CD14-positive monocyte (primary cell): ENCODE measurements around the gene HPS4. TPM values are rescaled to one million over a fixed set of nuclear protein-coding genes. Genes with fewer than 3 reads are reported as not detected.

ENCODE experiments used
- DNase-seq, 3 donors: peaks; one replicate each; pipeline ENCODE4 v3.0.0-alpha.2; 2011 to 2022
- H2AFZ ChIP-seq: 2 replicates; pipeline ENCODE4 v1.6.0; 2012; ENCODE audit warnings: mild to moderate bottlenecking, low read depth, low read length, inconsistent platforms; ENCODE audit not compliant: insufficient read depth, poor library complexity, severe bottlenecking
- H3K27ac ChIP-seq, 2 donors: 1 replicate in 1 of 2; 2 replicates in 1 of 2; pipeline ENCODE4 v1.5.1; 2012 to 2013; ENCODE audit warnings: low read length in 2 of 2, control low read depth in 1 of 2, inconsistent platforms in 1 of 2, low read depth in 1 of 2, mild to moderate bottlenecking in 1 of 2
- H3K27me3 ChIP-seq, 2 donors: one replicate each; pipeline versions ENCODE4 v1.6.0 to v1.6.1; 2011 to 2013; ENCODE audit warnings: low read length in 2 of 2; ENCODE audit not compliant: control insufficient read depth in 2 of 2, insufficient read depth in 2 of 2
- H3K36me3 ChIP-seq, 2 donors: replicated peaks in 1 of 2; 1 replicate in 1 of 2; 2 replicates in 1 of 2; pipeline versions ENCODE4 v1.5.1 to v1.6.1; 2012 to 2013; ENCODE audit warnings: low read length in 2 of 2, control low read depth in 1 of 2, inconsistent platforms in 1 of 2, mild to moderate bottlenecking in 1 of 2; ENCODE audit not compliant: insufficient read depth in 2 of 2, control insufficient read depth in 1 of 2
- H3K4me1 ChIP-seq, 2 donors: 1 replicate in 1 of 2; 2 replicates in 1 of 2; pipeline versions ENCODE4 v1.5.1 to v1.6.1; 2012 to 2013; ENCODE audit warnings: low read length in 2 of 2, control low read depth in 1 of 2, inconsistent platforms in 1 of 2, mild to moderate bottlenecking in 1 of 2, moderate library complexity in 1 of 2; ENCODE audit not compliant: insufficient read depth in 2 of 2, control insufficient read depth in 1 of 2
- H3K4me2 ChIP-seq: replicated peaks from 2 replicates; pipeline ENCODE3; 2012; ENCODE audit warnings: low read length, moderate library complexity, mild to moderate bottlenecking; ENCODE audit not compliant: poor library complexity, severe bottlenecking; ENCODE audit errors: extremely low read depth
- H3K4me3 ChIP-seq, 3 experiments: fragments of 200-600 bp in 1 of 3; sonication (generic) in 1 of 3; replicated peaks in 1 of 3; 1 replicate in 2 of 3; 2 replicates in 1 of 3; pipeline ENCODE4 v1.5.1; 2011 to 2013; ENCODE audit warnings: low read length in 3 of 3, mild to moderate bottlenecking in 3 of 3, control low read depth in 2 of 3, low read depth in 2 of 3, inconsistent platforms in 1 of 3, moderate library complexity in 1 of 3
- H3K79me2 ChIP-seq: 2 replicates; pipeline ENCODE4 v1.6.0; 2012; ENCODE audit warnings: mild to moderate bottlenecking, control low read depth, inconsistent platforms, low read length, moderate library complexity; ENCODE audit not compliant: insufficient read depth
- H3K9ac ChIP-seq: 2 replicates; pipeline ENCODE4 v1.6.0; 2017; ENCODE audit warnings: low read length, mild to moderate bottlenecking; ENCODE audit not compliant: insufficient read depth, poor library complexity, severe bottlenecking
- H3K9me3 ChIP-seq, 2 donors: replicated peaks in 1 of 2; 1 replicate in 1 of 2; 2 replicates in 1 of 2; pipeline versions ENCODE4 v1.5.1 to v1.6.1; 2012 to 2013; ENCODE audit warnings: low read length in 2 of 2, control low read depth in 1 of 2; ENCODE audit not compliant: control insufficient read depth in 1 of 2, insufficient read depth in 1 of 2
- H4K20me1 ChIP-seq: 2 replicates; pipeline ENCODE4 v1.6.0; 2012; ENCODE audit warnings: mild to moderate bottlenecking, low read length, control low read depth, moderate library complexity; ENCODE audit not compliant: insufficient read depth
- H3K27ac Mint-ChIP-seq, 7 donors: one replicate each; pipeline ENCODE4 v1.8.0; 2020; ENCODE audit warnings: mild to moderate bottlenecking in 7 of 7, mixed read lengths in 7 of 7, moderate library complexity in 6 of 7, inconsistent platforms in 2 of 7
- H3K27me3 Mint-ChIP-seq, 3 donors: one replicate each; pipeline ENCODE4 v1.8.0; 2021 to 2022; ENCODE audit warnings: low read depth in 3 of 3, mild to moderate bottlenecking in 3 of 3, mixed read lengths in 3 of 3, moderate library complexity in 3 of 3, inconsistent platforms in 1 of 3
- H3K36me3 Mint-ChIP-seq, 2 donors: one replicate each; pipeline ENCODE4 v1.8.0; 2020; ENCODE audit warnings: mixed read lengths in 2 of 2, inconsistent platforms in 1 of 2, mild to moderate bottlenecking in 1 of 2
- H3K4me1 Mint-ChIP-seq: one replicate; pipeline ENCODE4 v1.8.0; 2020; ENCODE audit warnings: mild to moderate bottlenecking, mixed read lengths
- H3K4me3 Mint-ChIP-seq, 2 donors: one replicate each; pipeline ENCODE4 v1.8.0; 2020; ENCODE audit warnings: mild to moderate bottlenecking in 2 of 2, mixed read lengths in 2 of 2, moderate library complexity in 1 of 2
- H3K9me3 Mint-ChIP-seq, 7 donors: one replicate each; pipeline ENCODE4 v1.8.0; 2020 to 2022; ENCODE audit warnings: mixed read lengths in 7 of 7, mild to moderate bottlenecking in 6 of 7, moderate library complexity in 6 of 7, inconsistent platforms in 2 of 7
- WGBS: methylation state at CpG from one replicate; pipeline ENCODE4 v1.1.5; 2013; ENCODE audit warnings: missing lambda C conversion rate; ENCODE audit not compliant: insufficient coverage; 5-methylcytosine and 5-hydroxymethylcytosine counted together
- intact Hi-C, 2 donors: fragments of 100-400 bp; cut with micrococcal nuclease; formaldehyde crosslinking; loops; one replicate each; pipeline versions ENCODE4 v1.15.0 to v1.15.1; 2023
- polyA plus RNA-seq, 3 donors: library from polyadenylated mRNA; depleted of rRNA in 1 of 3; unstranded in 2 of 3; stranded (reverse) in 1 of 3; fragments of 300-500 nt in 2 of 3; fragments of >200 nt in 1 of 3; fragmentation: Illumina TruSeq in 2 of 3; gene quantifications; 1 replicate in 2 of 3; 2 replicates in 1 of 3; pipeline ENCODE4 v1.2.3, GENCODE V29; 2012 to 2021
- TF ChIP-seq, protein P1 (sequence below): fragments of 200-600 bp; IDR thresholded peaks from one replicate; pipeline ENCODE4 v1.8.0; 2022; ENCODE audit warnings: antibody characterized with exemption, mild to moderate bottlenecking

The HPS4 gene
- polyA plus RNA-seq, 3 donors = 5.7 to 21.6 (median 7.5) TPM

DNA sequence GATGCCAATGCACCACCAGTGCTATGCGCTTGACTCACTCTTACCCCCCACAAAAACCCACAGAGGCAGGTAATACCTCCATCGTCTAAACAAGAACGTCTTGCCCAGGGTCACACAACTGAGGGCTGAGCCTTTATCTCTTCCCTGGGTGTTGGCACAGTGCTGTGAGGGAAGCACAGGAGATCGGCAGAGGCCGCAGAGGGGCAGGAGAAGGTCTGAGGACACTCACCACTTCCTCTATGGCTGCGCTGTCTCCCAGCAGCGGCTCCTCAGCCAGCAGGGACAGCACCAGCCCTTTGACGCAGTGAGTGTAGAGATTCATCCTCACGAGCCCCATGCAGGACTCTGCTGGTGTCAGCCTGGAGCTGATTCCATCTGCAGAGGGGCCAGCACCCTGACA is 19.9 kb downstream of the HPS4 start:
- H3K79me2 ChIP-seq = no peaks in the 10 kb centered on the region
- Mint-ChIP-seq H3K36me3 (peaks cover 66 to 76% of the 10 kb centered on the region in 2 donors), H3K9me3 (no peaks in the 10 kb centered on the region), H3K4me1 (peaks cover 7% of the 10 kb centered on the region), H3K27ac (no peak overlapping the region), H3K4me3 (no peak overlapping the region), H3K27me3 (peaks cover 0 to 3% (median 0%) of the 10 kb centered on the region in 3 donors)
- H3K4me2 ChIP-seq = no peak overlapping the region
- H3K9ac ChIP-seq = no peak overlapping the region
- H3K4me3 ChIP-seq = no peak overlapping the region
- TF ChIP-seq, protein P1, sequence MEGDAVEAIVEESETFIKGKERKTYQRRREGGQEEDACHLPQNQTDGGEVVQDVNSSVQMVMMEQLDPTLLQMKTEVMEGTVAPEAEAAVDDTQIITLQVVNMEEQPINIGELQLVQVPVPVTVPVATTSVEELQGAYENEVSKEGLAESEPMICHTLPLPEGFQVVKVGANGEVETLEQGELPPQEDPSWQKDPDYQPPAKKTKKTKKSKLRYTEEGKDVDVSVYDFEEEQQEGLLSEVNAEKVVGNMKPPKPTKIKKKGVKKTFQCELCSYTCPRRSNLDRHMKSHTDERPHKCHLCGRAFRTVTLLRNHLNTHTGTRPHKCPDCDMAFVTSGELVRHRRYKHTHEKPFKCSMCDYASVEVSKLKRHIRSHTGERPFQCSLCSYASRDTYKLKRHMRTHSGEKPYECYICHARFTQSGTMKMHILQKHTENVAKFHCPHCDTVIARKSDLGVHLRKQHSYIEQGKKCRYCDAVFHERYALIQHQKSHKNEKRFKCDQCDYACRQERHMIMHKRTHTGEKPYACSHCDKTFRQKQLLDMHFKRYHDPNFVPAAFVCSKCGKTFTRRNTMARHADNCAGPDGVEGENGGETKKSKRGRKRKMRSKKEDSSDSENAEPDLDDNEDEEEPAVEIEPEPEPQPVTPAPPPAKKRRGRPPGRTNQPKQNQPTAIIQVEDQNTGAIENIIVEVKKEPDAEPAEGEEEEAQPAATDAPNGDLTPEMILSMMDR = no peak
- H4K20me1 ChIP-seq = no peaks in the 10 kb centered on the region
- intact Hi-C loops = loop anchor here in 1 of 2 donors (2.0 kb wide), 1 partner anchor 65 kb away; no protein-coding TSS in a partner anchor
- 56% methylated on average over 7 of the region's 9 CpGs for WGBS
- no peaks in the 10 kb centered on the region for H3K9me3 ChIP-seq
- H3K36me3 ChIP-seq = peaks cover 65 to 91% of the 10 kb centered on the region in 2 donors
- no peaks in the 10 kb centered on the region for H3K4me1 ChIP-seq
- H3K27ac ChIP-seq = no peak overlapping the region
- no peak for DNase-seq
- H2AFZ ChIP-seq = no peak overlapping the region
- no peaks in the 10 kb centered on the region for H3K27me3 ChIP-seq

DNA sequence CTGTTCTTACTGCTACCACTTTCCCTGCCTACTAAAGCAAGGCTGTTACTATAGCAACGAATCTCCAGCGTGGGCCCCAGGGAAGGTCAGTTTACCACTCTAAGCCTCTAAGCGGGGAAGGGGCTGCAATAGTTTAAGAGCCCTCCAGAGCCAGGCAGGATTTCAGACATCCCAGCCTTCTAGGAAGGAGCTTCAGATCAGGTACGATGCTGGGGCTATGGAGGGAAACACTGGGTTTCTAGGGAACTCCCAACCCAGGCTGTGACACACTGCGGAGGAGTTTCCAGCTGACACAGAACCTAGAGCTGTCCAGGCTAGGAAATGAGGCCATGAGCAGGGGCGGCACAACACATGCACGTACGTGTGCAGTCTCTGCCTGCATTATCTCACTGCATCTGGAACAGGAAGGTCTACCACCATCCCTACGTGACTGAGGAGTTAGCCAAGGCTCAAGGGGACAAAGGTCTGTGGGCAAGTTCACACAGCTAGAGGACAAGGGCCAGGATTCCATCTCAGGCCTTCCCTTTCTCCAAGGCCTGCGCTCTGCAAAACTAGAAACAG is 20.4 kb downstream of the HPS4 start:
- Histone ChIP-seq H3K9me3 (no peaks in the 10 kb centered on the region), H3K4me1 (no peaks in the 10 kb centered on the region), H3K27me3 (no peaks in the 10 kb centered on the region), H3K27ac (peak overlapping the region in 1 of 2 donors; percentile 6), H3K4me2 (no peak overlapping the region), H3K79me2 (no peaks in the 10 kb centered on the region), H3K36me3 (peaks cover 62 to 91% of the 10 kb centered on the region in 2 donors), H3K4me3 (no peak overlapping the region), H4K20me1 (no peaks in the 10 kb centered on the region), H2AFZ (no peak overlapping the region), H3K9ac (no peak overlapping the region)
- no peak overlapping the region for H3K27ac Mint-ChIP-seq
- intact Hi-C loops = loop anchor here in 1 of 2 donors (2.0 kb wide), 1 partner anchor 64 kb away; no protein-coding TSS in a partner anchor
- TF ChIP-seq, protein P1 = no peak
- H3K27me3 Mint-ChIP-seq = peaks cover 0 to 3% (median 0%) of the 10 kb centered on the region in 3 donors
- peaks cover 7% of the 10 kb centered on the region for H3K4me1 Mint-ChIP-seq
- no peaks in the 10 kb centered on the region for H3K9me3 Mint-ChIP-seq
- H3K4me3 Mint-ChIP-seq = no peak overlapping the region
- H3K36me3 Mint-ChIP-seq = peaks cover 64 to 76% of the 10 kb centered on the region in 2 donors
- 91% methylated on average over 10 of the region's 10 CpGs for WGBS
- no peak for DNase-seq
